Erythroblast (primary cell): ENCODE results near the gene GYPC.
"Not testable (repeated sequence)": the region's sequence is repeated elsewhere in the genome, so short reads cannot be mapped to it uniquely, and the experiment has no call there.

Experiments used
- DNase-seq, 2 experiments: peaks; one replicate each; lab custom pipeline; 2025; lab: John Stamatoyannopoulos, UW
- GATA1 ChIP-seq: IDR thresholded peaks from 2 replicates; pipeline ENCODE4 v1.6.1; 2011; ENCODE audit warnings: low read depth, mild to moderate bottlenecking, control low read depth, low read length, moderate library complexity
- POLR2A ChIP-seq: IDR thresholded peaks from 2 replicates; pipeline ENCODE4 v1.6.1; 2011; ENCODE audit warnings: mild to moderate bottlenecking, low read length

GYPC gene

GRCh38 chr2:126655500-126656430, at the start of gene GYPC:
GYPC (plus strand) TSS chr2:126656158; CDS start chr2:126656264, 106 bp downstream.
- peak; percentile 88 to 89 for DNase-seq
- TF ChIP-seq GATA1 (no peak), POLR2A (peak; percentile 79)

GRCh38 chr2:126614524-126615227, 41.3 kb upstream of the GYPC start:
- no peak for DNase-seq
- TF ChIP-seq POLR2A (no peak), GATA1 (no peak)

- no peak for DNase-seq
- TF ChIP-seq POLR2A (no peak), GATA1 (no peak)
These were observed 39.3 kb upstream of the GYPC start for GRCh38 chr2:126616606-126617069.

- TF ChIP-seq GATA1 (no peak), POLR2A (no peak)
These were observed 35.7 kb upstream of the GYPC start for GRCh38 chr2:126620302-126620701.

GRCh38 chr2:126623000-126623399, 33.0 kb upstream of the GYPC start:
- no peak for TF ChIP-seq GATA1
- TF ChIP-seq POLR2A, result no peak
- no peak for DNase-seq

More at GRCh38 chr2:126620302-126620701, 35.7 kb upstream of the GYPC start:
- DNase-seq, result no peak

GRCh38 chr2:126627643-126628042, 28.3 kb upstream of the GYPC start:
- no peak for TF ChIP-seq POLR2A
- no peak for TF ChIP-seq GATA1
- DNase-seq, result peak; percentile 66 to 72

GRCh38 chr2:126634273-126634861, 21.6 kb upstream of the GYPC start:
- peak; percentile 59 to 70 for DNase-seq
- no peak for TF ChIP-seq GATA1
- peak; percentile 53 for TF ChIP-seq POLR2A

GRCh38 chr2:126635281-126635680, 20.7 kb upstream of the GYPC start:
- TF ChIP-seq POLR2A, result peak; percentile 13
- TF ChIP-seq GATA1, result no peak
- DNase-seq, result no peak

- no peak for TF ChIP-seq GATA1
- TF ChIP-seq POLR2A, result no peak
- DNase-seq, result peak; percentile 12 to 29
These were observed 20.2 kb upstream of the GYPC start for GRCh38 chr2:126635736-126636135.

- no peak for TF ChIP-seq POLR2A
- DNase-seq, result no peak
These were observed 18.6 kb upstream of the GYPC start for GRCh38 chr2:126637386-126637785.

- no peak for TF ChIP-seq POLR2A
- no peak for TF ChIP-seq GATA1
- no peak for DNase-seq
These were observed 17.2 kb upstream of the GYPC start for GRCh38 chr2:126638746-126639145.

GRCh38 chr2:126639276-126639675, 16.7 kb upstream of the GYPC start:
- no peak for DNase-seq
- TF ChIP-seq GATA1 (no peak), POLR2A (no peak)

GRCh38 chr2:126641294-126641693, 14.7 kb upstream of the GYPC start:
- DNase-seq, result not testable (repeated sequence)

GRCh38 chr2:126642031-126642430, 13.9 kb upstream of the GYPC start:
- TF ChIP-seq GATA1 (no peak), POLR2A (no peak)
- DNase-seq, result no peak
